Vagina (tissue), 2 donors: ENCODE results near the gene STXBP4.

Experiments
- POLR2A ChIP-seq, 2 donors: fragments of 450-650 bp; IDR thresholded peaks; one replicate each; pipeline ENCODE4 v1.6.1; 2017; ENCODE audit warnings: antibody characterized with exemption in 2 of 2, mild to moderate bottlenecking in 2 of 2, moderate library complexity in 2 of 2
- TF ChIP-seq, protein P1 (sequence below), 3 experiments: fragments of 450-650 bp in 2 of 3; fragments of 200-600 bp in 1 of 3; sonication (generic) in 1 of 3; IDR thresholded peaks; one replicate each; pipeline ENCODE4 v1.5.1; 2017 to 2019; ENCODE audit warnings: antibody characterized with exemption in 3 of 3, mild to moderate bottlenecking in 2 of 3, moderate library complexity in 2 of 3

- TF ChIP-seq, protein P1, sequence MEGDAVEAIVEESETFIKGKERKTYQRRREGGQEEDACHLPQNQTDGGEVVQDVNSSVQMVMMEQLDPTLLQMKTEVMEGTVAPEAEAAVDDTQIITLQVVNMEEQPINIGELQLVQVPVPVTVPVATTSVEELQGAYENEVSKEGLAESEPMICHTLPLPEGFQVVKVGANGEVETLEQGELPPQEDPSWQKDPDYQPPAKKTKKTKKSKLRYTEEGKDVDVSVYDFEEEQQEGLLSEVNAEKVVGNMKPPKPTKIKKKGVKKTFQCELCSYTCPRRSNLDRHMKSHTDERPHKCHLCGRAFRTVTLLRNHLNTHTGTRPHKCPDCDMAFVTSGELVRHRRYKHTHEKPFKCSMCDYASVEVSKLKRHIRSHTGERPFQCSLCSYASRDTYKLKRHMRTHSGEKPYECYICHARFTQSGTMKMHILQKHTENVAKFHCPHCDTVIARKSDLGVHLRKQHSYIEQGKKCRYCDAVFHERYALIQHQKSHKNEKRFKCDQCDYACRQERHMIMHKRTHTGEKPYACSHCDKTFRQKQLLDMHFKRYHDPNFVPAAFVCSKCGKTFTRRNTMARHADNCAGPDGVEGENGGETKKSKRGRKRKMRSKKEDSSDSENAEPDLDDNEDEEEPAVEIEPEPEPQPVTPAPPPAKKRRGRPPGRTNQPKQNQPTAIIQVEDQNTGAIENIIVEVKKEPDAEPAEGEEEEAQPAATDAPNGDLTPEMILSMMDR (IDR thresholded peaks at IDR 0.05): no peak
- TF ChIP-seq POLR2A (IDR thresholded peaks at IDR 0.05): no peak
Observed at GRCh38 chr17:55005520-55005919, 37.0 kb downstream of the STXBP4 start.
